Uterus (tissue), 4 donors: ENCODE results near the gene SELP. TPM values are rescaled to one million over a fixed set of nuclear protein-coding genes. Genes with fewer than 3 reads are reported as not detected.

ENCODE experiments used
- DNase-seq, 2 donors: peaks; one replicate each; pipeline ENCODE4 v3.0.0-alpha.2; 2019 to 2020
- H3K27ac ChIP-seq, 2 donors: fragments of 200-600 bp; sonication (generic); 1 replicate in 1 of 2; 2 replicates in 1 of 2; pipeline ENCODE4 v1.5.1; 2016 to 2018
- H3K27me3 ChIP-seq, 2 donors: fragments of 200-600 bp; sonication (generic); one replicate each; pipeline ENCODE4 v1.5.1; 2018 to 2019; ENCODE audit warnings: control low read depth in 1 of 2
- H3K36me3 ChIP-seq, 2 donors: fragments of 200-600 bp; sonication (generic); one replicate each; pipeline ENCODE4 v1.5.1; 2019; ENCODE audit warnings: control low read depth in 1 of 2
- H3K4me1 ChIP-seq, 2 donors: fragments of 200-600 bp; sonication (generic); one replicate each; pipeline ENCODE4 v1.5.1; 2018 to 2019; ENCODE audit warnings: control low read depth in 1 of 2
- H3K4me3 ChIP-seq, 2 donors: fragments of 200-600 bp; sonication (generic); 1 replicate in 1 of 2; 2 replicates in 1 of 2; pipeline ENCODE4 v1.5.1; 2018 to 2019; ENCODE audit warnings: mild to moderate bottlenecking in 1 of 2
- H3K9me3 ChIP-seq, 2 donors: fragments of 200-600 bp; sonication (generic); one replicate each; pipeline ENCODE4 v1.5.1; 2019; ENCODE audit warnings: control low read depth in 1 of 2
- POLR2A ChIP-seq, 2 donors: fragments of 450-650 bp; IDR thresholded peaks; one replicate each; pipeline ENCODE4 v1.6.1; 2016; ENCODE audit warnings: antibody characterized with exemption in 2 of 2, mild to moderate bottlenecking in 1 of 2, moderate library complexity in 1 of 2
- intact Hi-C: fragments of 100-400 bp; cut with DNase I; formaldehyde crosslinking; loops from one replicate; pipeline ENCODE4 v1.15.1; 2023; ENCODE audit warnings: low total_unique reads
- total RNA-seq, 4 donors: library from RNA; depleted of rRNA in 3 of 4; stranded (reverse); fragments of >200 nt in 3 of 4; gene quantifications; one replicate each; pipeline versions ENCODE4 v1.1.0 to v1.2.4, GENCODE V29; 2014 to 2023
- TF ChIP-seq, protein P1 (sequence below), 4 experiments: fragments of 200-600 bp in 2 of 4; fragments of 450-650 bp in 2 of 4; sonication (generic) in 2 of 4; IDR thresholded peaks; one replicate each; pipeline ENCODE4 v1.5.1; 2016 to 2019; ENCODE audit warnings: antibody characterized with exemption in 4 of 4, mild to moderate bottlenecking in 2 of 4, moderate library complexity in 1 of 4
- donor health status: DM: yes; HTN: yes; CAD: no.

Gene SELP
- total RNA-seq, 4 donors from 2014 or later, result 6.8 to 32.3 (median 27.4) TPM

DNA sequence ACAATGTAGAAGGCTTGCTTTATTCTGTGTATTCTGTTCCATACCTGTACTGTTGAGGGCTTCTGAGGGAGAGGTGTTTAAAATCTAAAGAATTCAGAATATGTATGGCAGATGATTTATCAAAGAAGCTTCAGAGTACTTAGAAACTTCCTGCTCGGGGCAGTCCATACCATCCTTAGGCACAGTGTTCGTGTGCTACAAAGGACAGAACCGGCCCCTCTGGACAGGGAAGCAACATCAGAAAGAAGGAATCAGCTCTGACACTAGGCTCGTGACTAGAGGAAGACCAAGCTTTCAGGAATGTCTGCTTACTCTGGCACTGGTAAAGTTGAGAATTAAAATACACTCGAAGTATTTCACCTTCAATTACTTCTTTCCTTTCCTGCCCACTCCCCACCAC, 14.1 kb downstream of the SELP start:
- TF ChIP-seq POLR2A (IDR thresholded peaks at IDR 0.05), result no peak
- TF ChIP-seq, protein P1, sequence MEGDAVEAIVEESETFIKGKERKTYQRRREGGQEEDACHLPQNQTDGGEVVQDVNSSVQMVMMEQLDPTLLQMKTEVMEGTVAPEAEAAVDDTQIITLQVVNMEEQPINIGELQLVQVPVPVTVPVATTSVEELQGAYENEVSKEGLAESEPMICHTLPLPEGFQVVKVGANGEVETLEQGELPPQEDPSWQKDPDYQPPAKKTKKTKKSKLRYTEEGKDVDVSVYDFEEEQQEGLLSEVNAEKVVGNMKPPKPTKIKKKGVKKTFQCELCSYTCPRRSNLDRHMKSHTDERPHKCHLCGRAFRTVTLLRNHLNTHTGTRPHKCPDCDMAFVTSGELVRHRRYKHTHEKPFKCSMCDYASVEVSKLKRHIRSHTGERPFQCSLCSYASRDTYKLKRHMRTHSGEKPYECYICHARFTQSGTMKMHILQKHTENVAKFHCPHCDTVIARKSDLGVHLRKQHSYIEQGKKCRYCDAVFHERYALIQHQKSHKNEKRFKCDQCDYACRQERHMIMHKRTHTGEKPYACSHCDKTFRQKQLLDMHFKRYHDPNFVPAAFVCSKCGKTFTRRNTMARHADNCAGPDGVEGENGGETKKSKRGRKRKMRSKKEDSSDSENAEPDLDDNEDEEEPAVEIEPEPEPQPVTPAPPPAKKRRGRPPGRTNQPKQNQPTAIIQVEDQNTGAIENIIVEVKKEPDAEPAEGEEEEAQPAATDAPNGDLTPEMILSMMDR (IDR thresholded peaks at IDR 0.05), result no peak
- H3K9me3 ChIP-seq, result no peaks in the 10 kb centered on the region
- H3K27me3 ChIP-seq, result no peaks in the 10 kb centered on the region
- intact Hi-C loops, result no loop called here
- H3K4me3 ChIP-seq, result no peak overlapping the region
- no peaks in the 10 kb centered on the region for H3K36me3 ChIP-seq
- no peaks in the 10 kb centered on the region for H3K4me1 ChIP-seq
- no peak overlapping the region for H3K27ac ChIP-seq
- no peak for DNase-seq

DNA sequence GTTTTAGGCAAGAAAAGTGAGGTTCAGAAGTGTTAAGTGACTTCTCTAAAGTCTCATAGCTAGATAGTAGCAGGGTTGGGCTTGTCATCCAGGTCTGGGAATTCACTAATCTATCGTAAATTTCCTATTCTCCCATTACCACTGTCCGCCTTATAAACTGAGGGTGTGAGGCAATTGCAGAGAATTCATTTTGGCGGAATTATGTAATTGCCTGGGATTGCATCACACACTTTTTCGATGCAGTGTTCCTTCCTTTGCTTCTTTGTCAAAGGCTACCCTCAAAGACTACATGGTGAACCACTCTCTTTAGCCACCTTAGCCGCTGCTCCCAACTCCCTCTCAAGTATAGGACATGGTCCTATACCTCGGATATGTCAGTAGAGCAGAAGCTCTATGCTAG, 19.1 kb downstream of the SELP start:
- Histone ChIP-seq H3K4me3 (no peak overlapping the region), H3K36me3 (no peaks in the 10 kb centered on the region), H3K27ac (no peak overlapping the region), H3K9me3 (no peaks in the 10 kb centered on the region), H3K4me1 (no peaks in the 10 kb centered on the region), H3K27me3 (no peaks in the 10 kb centered on the region)
- DNase-seq, result no peak
- TF ChIP-seq, protein P1 (IDR thresholded peaks at IDR 0.05), result no peak
- TF ChIP-seq POLR2A (IDR thresholded peaks at IDR 0.05), result no peak
- intact Hi-C loops, result no loop called here

DNA sequence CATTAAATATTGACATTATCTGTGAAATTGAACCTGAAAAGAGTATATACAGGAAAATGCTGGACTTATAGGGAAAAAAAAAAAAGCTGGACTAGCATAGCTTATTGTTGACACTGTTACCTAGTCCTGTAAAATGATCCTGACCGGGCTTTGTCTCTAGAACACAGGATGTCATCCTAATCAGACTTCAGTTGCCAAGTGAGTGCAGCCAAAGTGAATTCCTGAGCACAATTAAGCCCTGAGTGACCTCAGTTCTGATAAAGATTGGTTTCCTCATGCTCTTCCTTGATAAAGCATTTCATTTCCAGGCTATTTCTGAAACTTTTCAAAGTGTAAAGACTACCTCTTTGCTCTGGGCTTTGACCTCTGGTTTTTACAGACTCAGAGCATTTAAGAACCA, 19.8 kb downstream of the SELP start:
- Histone ChIP-seq H3K4me1 (no peaks in the 10 kb centered on the region), H3K36me3 (no peaks in the 10 kb centered on the region), H3K27ac (peak overlapping the region in 1 of 2 donors; percentile 36), H3K4me3 (no peak overlapping the region), H3K9me3 (no peaks in the 10 kb centered on the region), H3K27me3 (no peaks in the 10 kb centered on the region)
- intact Hi-C loops, result no loop called here
- DNase-seq, result no peak
- no peak for TF ChIP-seq POLR2A (IDR thresholded peaks at IDR 0.05)
- TF ChIP-seq, protein P1 (IDR thresholded peaks at IDR 0.05), result no peak

DNA sequence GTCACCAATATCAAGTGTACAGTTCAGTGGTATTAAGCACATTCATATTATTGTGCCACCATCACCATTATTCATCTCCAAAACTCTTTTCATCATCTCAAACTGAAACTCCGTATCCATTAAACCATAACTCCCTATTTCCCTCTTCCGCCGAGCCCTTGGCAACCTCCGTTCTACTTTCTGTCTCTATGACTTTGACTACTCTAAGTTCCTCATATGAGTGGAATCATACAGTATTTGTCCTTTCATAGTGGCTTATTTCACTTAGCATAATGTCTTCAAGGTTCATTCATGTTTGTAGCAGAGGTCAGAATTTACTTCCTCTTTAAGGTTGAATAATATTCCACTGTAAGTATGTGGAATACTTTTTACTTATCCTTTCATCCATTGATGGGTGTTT, 21.7 kb downstream of the SELP start:
- no peaks in the 10 kb centered on the region for H3K4me1 ChIP-seq
- intact Hi-C loops, result no loop called here
- H3K4me3 ChIP-seq, result no peak overlapping the region
- H3K36me3 ChIP-seq, result no peaks in the 10 kb centered on the region
- TF ChIP-seq POLR2A (IDR thresholded peaks at IDR 0.05), result no peak
- TF ChIP-seq, protein P1 (IDR thresholded peaks at IDR 0.05), result no peak
- no peaks in the 10 kb centered on the region for H3K27me3 ChIP-seq
- no peak overlapping the region for H3K27ac ChIP-seq
- no peaks in the 10 kb centered on the region for H3K9me3 ChIP-seq
- no peak for DNase-seq

DNA sequence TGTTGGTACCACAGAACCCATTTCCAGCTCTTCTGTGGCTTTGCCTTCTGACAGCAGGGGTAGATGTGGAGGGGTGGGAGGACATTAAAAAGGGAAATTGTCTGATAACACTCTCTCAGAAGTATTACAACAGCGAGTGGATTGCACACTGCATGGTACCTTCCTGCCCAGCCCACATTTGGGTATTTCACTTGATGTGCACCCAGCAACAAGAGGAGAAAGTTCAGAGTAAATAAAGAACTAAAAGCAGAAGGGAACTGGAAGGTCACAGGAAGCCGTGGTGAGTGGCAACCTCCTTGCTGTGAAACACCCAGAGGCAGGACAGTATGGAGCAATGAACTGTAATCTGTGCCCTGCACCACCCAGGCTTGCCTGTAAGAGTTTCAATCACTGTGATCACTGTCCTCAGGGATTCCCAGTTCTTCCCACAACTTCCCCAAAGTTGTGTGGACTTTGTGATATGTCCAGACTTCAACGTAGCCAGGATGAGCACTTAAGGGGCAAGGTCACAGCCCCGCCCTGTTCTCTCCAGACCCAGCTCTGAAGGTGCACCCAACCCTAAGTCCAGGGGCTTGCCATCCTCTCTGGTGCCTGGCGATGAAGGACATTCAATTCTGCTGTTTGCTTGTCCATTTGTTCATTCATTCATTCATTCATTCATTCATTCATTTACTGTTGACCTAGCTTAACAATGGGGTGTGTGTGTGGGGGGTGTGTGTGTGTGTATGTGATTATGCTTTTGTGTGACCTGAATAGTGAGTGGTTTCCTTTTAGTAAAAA, 25.0 kb downstream of the SELP start:
- no peaks in the 10 kb centered on the region for H3K9me3 ChIP-seq
- H3K36me3 ChIP-seq, result no peaks in the 10 kb centered on the region
- H3K4me3 ChIP-seq, result no peak overlapping the region
- H3K4me1 ChIP-seq, result no peaks in the 10 kb centered on the region
- TF ChIP-seq, protein P1 (IDR thresholded peaks at IDR 0.05), result no peak
- no peak for TF ChIP-seq POLR2A (IDR thresholded peaks at IDR 0.05)
- no peak overlapping the region for H3K27ac ChIP-seq
- intact Hi-C loops, result no loop called here
- no peak for DNase-seq
- H3K27me3 ChIP-seq, result no peaks in the 10 kb centered on the region
